GM12878 (cell line): ENCODE measurements around the gene NEK11. TPM values are rescaled to one million over a fixed set of nuclear protein-coding genes. Genes with fewer than 3 reads are reported as not detected.

Experiments
- ATAC-seq: fragments of 200-7000 bp; cut with Tn5 transposase; 3 replicates; pipeline ENCODE4 v1.9.1; 2020; ENCODE audit warnings: mild to moderate bottlenecking, moderate library complexity
- BruUV-seq: library from RNA; stranded (reverse); fragments of 400-500 nt; replicated peaks from 2 replicates; lab custom pipeline; 2021; lab: Mats Ljungman, UMichigan
- CTCF ChIA-PET: fragments of 300-600 bp; sonication (Branson Sonifier 250); formaldehyde crosslinking; extraction: SDS; loops from one replicate; lab custom pipeline; 2021; ENCODE audit warnings: inconsistent platforms; lab: Yijun Ruan, JAX
- POLR2A ChIA-PET: fragments of 350-600 bp; formaldehyde crosslinking; extraction: SDS; loops from one replicate; lab custom pipeline; 2021; ENCODE audit warnings: inconsistent platforms; lab: Charles Lee
- RAD21 ChIA-PET: fragments of 300-600 bp; sonication (Branson Sonifier 250); formaldehyde crosslinking; loops from one replicate; lab custom pipeline; 2023; ENCODE audit warnings: antibody characterized with exemption; ENCODE audit not compliant: unreplicated experiment; lab: Charles Lee
- SMC1A ChIA-PET: fragments of 300-600 bp; sonication (Branson Sonifier 250); formaldehyde crosslinking; loops from one replicate; lab custom pipeline; 2023; ENCODE audit not compliant: unreplicated experiment, uncharacterized antibody; lab: Charles Lee
- DNase-seq: peaks from one replicate; pipeline ENCODE4 v3.0.0-alpha.2; 2011; ENCODE audit warnings: low read depth, low spot score
- FAIRE-seq: peaks from 3 replicates; lab custom pipeline; 2011; peaks lifted over from hg19 to GRCh38; lab: Jason Lieb, UNC
- H2AFZ ChIP-seq: 2 replicates; pipeline ENCODE4 v1.6.0; 2011; ENCODE audit warnings: low read depth, low read length, control low read depth; ENCODE audit not compliant: control insufficient read depth
- H3K27ac ChIP-seq: 2 replicates; pipeline ENCODE4 v1.5.1; 2011; ENCODE audit warnings: control low read depth; ENCODE audit not compliant: control insufficient read depth, insufficient read depth
- H3K27me3 ChIP-seq, 2 experiments: replicated peaks in 1 of 2; 2 replicates each; pipeline versions ENCODE4 v1.6.0 to v1.6.1; 2011; ENCODE audit warnings: low read length in 1 of 2; ENCODE audit not compliant: control insufficient read depth in 2 of 2, insufficient read depth in 2 of 2
- H3K36me3 ChIP-seq, 2 experiments: 2 replicates each; pipeline ENCODE4 v1.5.1; 2011; ENCODE audit warnings: low read length in 1 of 2; ENCODE audit not compliant: control insufficient read depth in 2 of 2, insufficient read depth in 2 of 2
- H3K4me1 ChIP-seq: 2 replicates; pipeline ENCODE4 v1.6.1; 2011; ENCODE audit warnings: mild to moderate bottlenecking, low read length, moderate library complexity, mixed read lengths; ENCODE audit not compliant: control insufficient read depth, insufficient read depth
- H3K4me2 ChIP-seq: 2 replicates; pipeline ENCODE4 v1.6.0; 2011; ENCODE audit warnings: control low read depth; ENCODE audit not compliant: control insufficient read depth, insufficient read depth
- H3K4me3 ChIP-seq: fragments of 200-600 bp; sonication (generic); 2 replicates; pipeline ENCODE4 v1.5.1; 2016
- H3K79me2 ChIP-seq: 2 replicates; pipeline ENCODE4 v1.6.0; 2011; ENCODE audit warnings: low read length; ENCODE audit not compliant: control insufficient read depth, insufficient read depth
- H3K9ac ChIP-seq: 2 replicates; pipeline ENCODE4 v1.8.0; 2011; ENCODE audit warnings: low read length, control low read depth, mixed read lengths; ENCODE audit not compliant: control insufficient read depth, insufficient read depth
- H3K9me3 ChIP-seq: replicated peaks from 3 replicates; pipeline ENCODE4 v1.5.1; 2011; ENCODE audit warnings: mild to moderate bottlenecking, low read length; ENCODE audit not compliant: control insufficient read depth, insufficient read depth
- H4K20me1 ChIP-seq: 2 replicates; pipeline ENCODE4 v1.6.0; 2011; ENCODE audit not compliant: control insufficient read depth, insufficient read depth
- ESRRA ChIP-seq: IDR thresholded peaks from 2 replicates; pipeline ENCODE4 v1.6.1; 2012; ENCODE audit warnings: mild to moderate bottlenecking, low read length, improper control_type of control experiment
- GABPA ChIP-seq: IDR thresholded peaks from 2 replicates; pipeline ENCODE4 v1.6.1; 2014; ENCODE audit warnings: antibody characterized with exemption, low read depth, mild to moderate bottlenecking, inconsistent platforms
- IRF4 ChIP-seq: IDR thresholded peaks from 2 replicates; pipeline ENCODE4 v1.6.1; 2011; ENCODE audit warnings: low read depth, low read length
- KLF5 ChIP-seq: fragments of 450-650 bp; IDR thresholded peaks from 2 replicates; pipeline ENCODE4 v1.6.1; 2014; ENCODE audit warnings: mild to moderate bottlenecking; ENCODE audit not compliant: partially characterized antibody
- MEF2B ChIP-seq: fragments of 450-650 bp; IDR thresholded peaks from 2 replicates; pipeline ENCODE4 v1.6.1; 2018; ENCODE audit warnings: mild to moderate bottlenecking, moderate library complexity; ENCODE audit not compliant: partially characterized antibody, poor library complexity, severe bottlenecking
- MTA3 ChIP-seq: IDR thresholded peaks from 2 replicates; pipeline ENCODE4 v1.6.1; 2012; ENCODE audit warnings: low read length, inconsistent platforms, borderline replicate concordance
- NKRF ChIP-seq: fragments of 450-650 bp; conservative IDR thresholded peaks from 2 replicates; pipeline ENCODE4 v1.6.1; 2017; ENCODE audit warnings: mild to moderate bottlenecking, moderate library complexity
- PAX5 ChIP-seq: IDR thresholded peaks from 2 replicates; pipeline ENCODE4 v1.6.1; 2011; ENCODE audit warnings: low read depth, low read length, borderline replicate concordance
- RB1 ChIP-seq: fragments of 450-650 bp; formaldehyde crosslinking; IDR thresholded peaks from 2 replicates; pipeline ENCODE4 v1.6.1; 2017; ENCODE audit warnings: mild to moderate bottlenecking, borderline replicate concordance
- SIN3A ChIP-seq: IDR thresholded peaks from 2 replicates; pipeline ENCODE4 v1.6.1; 2012; ENCODE audit warnings: low read depth, low read length, improper control_type of control experiment
- SPI1 ChIP-seq: IDR thresholded peaks from 2 replicates; pipeline ENCODE4 v1.6.1; 2011; ENCODE audit warnings: low read depth, mild to moderate bottlenecking, low read length, moderate library complexity, borderline replicate concordance; ENCODE audit not compliant: insufficient read depth
- WRNIP1 ChIP-seq: IDR thresholded peaks from 2 replicates; pipeline ENCODE4 v1.6.1; 2011; ENCODE audit warnings: low read depth, low read length, improper control_type of control experiment, borderline replicate concordance
- ZNF217 ChIP-seq: fragments of 450-650 bp; IDR thresholded peaks from 2 replicates; pipeline ENCODE4 v1.6.1; 2017; ENCODE audit warnings: antibody characterized with exemption, mild to moderate bottlenecking
- WGBS: methylation state at CpG from one replicate; pipeline ENCODE4 v1.1.6; 2016; ENCODE audit warnings: low lambda C conversion rate; ENCODE audit not compliant: insufficient replicate concordance, insufficient coverage; ENCODE audit errors: missing lambda C conversion rate; 5-methylcytosine and 5-hydroxymethylcytosine counted together
- in situ Hi-C: fragments of 300-500 bp; cut with MboI; formaldehyde crosslinking; loops from 9 replicates; pipeline ENCODE4 v1.14.3; 2018; ENCODE audit warnings: mixed read lengths
- intact Hi-C: fragments of 100-400 bp; cut with micrococcal nuclease; formaldehyde crosslinking; loops from one replicate; pipeline ENCODE4 v1.14.2; 2022; ENCODE audit not compliant: unreplicated experiment
- polyA plus RNA-seq, 11 experiments: library from polyadenylated mRNA; depleted of rRNA in 4 of 11; unstranded in 6 of 11; stranded (reverse) in 5 of 11; fragments of >200 nt; fragmentation: Nextera tagmentation in 4 of 11; fragmentation: Illumina TruSeq in 1 of 11; extraction: Ambion mirVana in 4 of 11; extraction: Trizol in 1 of 11; gene quantifications; 1 replicate in 1 of 11; 2 replicates in 10 of 11; pipeline versions ENCODE4 v1.2.1 to v1.2.3, GENCODE V29; 2011 to 2016; ENCODE audit warnings: inconsistent platforms in 2 of 11, missing spikeins in 2 of 11, low read depth in 1 of 11
- total RNA-seq, 4 experiments: library from RNA; depleted of rRNA in 3 of 4; stranded (reverse); fragments of >200 nt in 3 of 4; fragmentation: Illumina TruSeq in 1 of 4; extraction: Trizol in 1 of 4; gene quantifications; 2 replicates each; pipeline versions ENCODE4 v1.2.1 to v1.2.3, GENCODE V29; 2013 to 2021
- TF ChIP-seq, protein P1 (sequence below): IDR thresholded peaks from 2 replicates; pipeline ENCODE4 v1.6.1; 2012; ENCODE audit warnings: low read depth, low read length, improper control_type of control experiment
- TF ChIP-seq, protein P2 (sequence below): fragments of 150-350 bp; IDR thresholded peaks from 2 replicates; pipeline ENCODE4 v1.6.1; 2014; ENCODE audit warnings: mild to moderate bottlenecking, low read depth, low read length
- TF ChIP-seq, protein P3 (sequence below): IDR thresholded peaks from 2 replicates; pipeline ENCODE4 v1.6.1; 2011; ENCODE audit warnings: low read depth, low read length, improper control_type of control experiment, borderline replicate concordance

The NEK11 gene
- total and polyA plus RNA-seq, 10 of the 15 experiments (the other 5 are each of a cell fraction or from before 2014, with no cell fraction given): 0.05 to 0.94 (median 0.36) TPM; not detected in 1

GRCh38 chr3:131036986-131037385, 10.3 kb downstream of the NEK11 start:
- ChIA-PET CTCF (interaction anchor here (0.7 to 1.6 kb wide), 8 partner anchors 9 to 410 kb away, joined by 3 to 5 read pairs (median 3); partner anchors contain the start of genes ASTE1 and NEK11), RAD21 (interaction anchor here (1.3 kb wide), 1 partner anchor 993 kb away, joined by 4 read pairs; no protein-coding TSS in a partner anchor), SMC1A (interaction anchor here (0.6 to 1.6 kb wide), 4 partner anchors 12 to 243 kb away, joined by 3 to 5 read pairs (median 4); no protein-coding TSS in a partner anchor), POLR2A (no interaction called here)
- intact Hi-C loops: loop anchor here (10.0 kb wide), 2 partner anchors 508 to 678 kb away; no protein-coding TSS in a partner anchor
- in situ Hi-C loops: no loop called here
- no peak for FAIRE-seq
- no peak for DNase-seq
- Histone ChIP-seq H3K9me3 (no peaks in the 10 kb centered on the region), H2AFZ (no peak overlapping the region), H3K36me3 (no peaks in the 10 kb centered on the region), H3K4me3 (no peak overlapping the region), H3K79me2 (no peaks in the 10 kb centered on the region), H3K9ac (no peak overlapping the region), H4K20me1 (no peaks in the 10 kb centered on the region), H3K4me1 (no peaks in the 10 kb centered on the region), H3K27me3 (no peaks in the 10 kb centered on the region), H3K27ac (no peak overlapping the region), H3K4me2 (no peak overlapping the region)
- WGBS: 76% methylated on average over 5 of the region's 5 CpGs
- no TSS peak for BruUV-seq
- no peak for TF ChIP-seq NKRF
- TF ChIP-seq GABPA: no peak
- TF ChIP-seq PAX5: no peak
- no peak for TF ChIP-seq ESRRA
- TF ChIP-seq, protein P1, sequence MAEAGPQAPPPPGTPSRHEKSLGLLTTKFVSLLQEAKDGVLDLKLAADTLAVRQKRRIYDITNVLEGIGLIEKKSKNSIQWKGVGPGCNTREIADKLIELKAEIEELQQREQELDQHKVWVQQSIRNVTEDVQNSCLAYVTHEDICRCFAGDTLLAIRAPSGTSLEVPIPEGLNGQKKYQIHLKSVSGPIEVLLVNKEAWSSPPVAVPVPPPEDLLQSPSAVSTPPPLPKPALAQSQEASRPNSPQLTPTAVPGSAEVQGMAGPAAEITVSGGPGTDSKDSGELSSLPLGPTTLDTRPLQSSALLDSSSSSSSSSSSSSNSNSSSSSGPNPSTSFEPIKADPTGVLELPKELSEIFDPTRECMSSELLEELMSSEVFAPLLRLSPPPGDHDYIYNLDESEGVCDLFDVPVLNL: no peak
- TF ChIP-seq, protein P2, sequence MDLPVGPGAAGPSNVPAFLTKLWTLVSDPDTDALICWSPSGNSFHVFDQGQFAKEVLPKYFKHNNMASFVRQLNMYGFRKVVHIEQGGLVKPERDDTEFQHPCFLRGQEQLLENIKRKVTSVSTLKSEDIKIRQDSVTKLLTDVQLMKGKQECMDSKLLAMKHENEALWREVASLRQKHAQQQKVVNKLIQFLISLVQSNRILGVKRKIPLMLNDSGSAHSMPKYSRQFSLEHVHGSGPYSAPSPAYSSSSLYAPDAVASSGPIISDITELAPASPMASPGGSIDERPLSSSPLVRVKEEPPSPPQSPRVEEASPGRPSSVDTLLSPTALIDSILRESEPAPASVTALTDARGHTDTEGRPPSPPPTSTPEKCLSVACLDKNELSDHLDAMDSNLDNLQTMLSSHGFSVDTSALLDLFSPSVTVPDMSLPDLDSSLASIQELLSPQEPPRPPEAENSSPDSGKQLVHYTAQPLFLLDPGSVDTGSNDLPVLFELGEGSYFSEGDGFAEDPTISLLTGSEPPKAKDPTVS: no peak
- TF ChIP-seq MEF2B: no peak
- TF ChIP-seq RB1: no peak
- TF ChIP-seq SPI1: no peak
- TF ChIP-seq WRNIP1: no peak
- TF ChIP-seq IRF4: no peak
- no peak for TF ChIP-seq MTA3
- no peak for TF ChIP-seq SIN3A
- no peak for TF ChIP-seq KLF5
- TF ChIP-seq, protein P3, sequence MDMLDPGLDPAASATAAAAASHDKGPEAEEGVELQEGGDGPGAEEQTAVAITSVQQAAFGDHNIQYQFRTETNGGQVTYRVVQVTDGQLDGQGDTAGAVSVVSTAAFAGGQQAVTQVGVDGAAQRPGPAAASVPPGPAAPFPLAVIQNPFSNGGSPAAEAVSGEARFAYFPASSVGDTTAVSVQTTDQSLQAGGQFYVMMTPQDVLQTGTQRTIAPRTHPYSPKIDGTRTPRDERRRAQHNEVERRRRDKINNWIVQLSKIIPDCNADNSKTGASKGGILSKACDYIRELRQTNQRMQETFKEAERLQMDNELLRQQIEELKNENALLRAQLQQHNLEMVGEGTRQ: no peak
- no peak for TF ChIP-seq ZNF217
- no peak for ATAC-seq
